Loucy (cell line): Measurements from ENCODE around the gene CACNA2D3.

Source experiments
- CTCF ChIP-seq: fragments of 200-600 bp; sonication (generic); conservative IDR thresholded peaks from 2 replicates; pipeline ENCODE4 v1.5.1; 2014; ENCODE audit warnings: mild to moderate bottlenecking, antibody characterized with exemption, low read length
- EZH2phosphoT487 ChIP-seq: fragments of 200-600 bp; IDR thresholded peaks from 2 replicates; pipeline ENCODE4 v1.6.1; 2018; ENCODE audit warnings: antibody characterized with exemption, mild to moderate bottlenecking, moderate library complexity, borderline replicate concordance

DNA sequence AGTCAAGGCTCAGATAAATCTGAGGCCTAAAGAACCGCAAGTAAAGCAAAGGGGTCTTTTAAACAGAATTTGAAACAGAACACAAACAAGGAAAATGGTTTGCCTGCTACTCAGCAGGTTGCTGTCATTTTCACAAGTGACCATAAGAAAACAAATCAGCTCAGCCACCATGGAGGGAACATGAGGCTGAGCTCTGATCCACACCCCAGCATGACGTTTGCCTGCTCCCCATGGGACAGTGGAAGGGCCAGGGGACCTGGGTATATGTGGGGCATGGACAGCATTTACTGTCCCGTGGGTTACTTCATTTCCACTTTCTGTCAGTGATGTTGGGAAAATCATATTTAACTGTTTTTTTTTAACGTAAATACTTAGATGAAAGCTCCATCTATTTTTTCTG is 434.3 kb downstream of the CACNA2D3 start:
- no peak for TF ChIP-seq CTCF
- no peak for TF ChIP-seq EZH2phosphoT487
